H1 (cell line): Measurements from ENCODE around the gene SLC1A4. TPM values are rescaled to one million over a fixed set of nuclear protein-coding genes. Genes with fewer than 3 reads are reported as not detected.

ENCODE experiments used
- CTCF ChIA-PET: fragments of 300-600 bp; sonication (Branson Sonifier 250); formaldehyde crosslinking; loops from one replicate; lab custom pipeline; 2021; ENCODE audit not compliant: partially characterized antibody; lab: Charles Lee
- POLR2A ChIA-PET: fragments of 300-600 bp; sonication (Branson Sonifier 250); formaldehyde crosslinking; loops from one replicate; lab custom pipeline; 2021; ENCODE audit warnings: inconsistent platforms; ENCODE audit not compliant: partially characterized antibody; lab: Charles Lee
- DNase-seq, 2 experiments: peaks; one replicate each; pipeline versions ENCODE4 v3.0.0 to v3.0.0-alpha.2; 2010 to 2022; ENCODE audit warnings: low spot score in 2 of 2, low read depth in 1 of 2, mixed read lengths in 1 of 2
- FAIRE-seq: peaks from 2 replicates; lab custom pipeline; 2011; peaks lifted over from hg19 to GRCh38; lab: Jason Lieb, UNC
- H2AFZ ChIP-seq: 2 replicates; pipeline ENCODE4 v1.8.1; 2012; ENCODE audit warnings: low read length, inconsistent platforms
- H2AK5ac ChIP-seq: 2 replicates; pipeline ENCODE4 v1.6.1; 2013; ENCODE audit warnings: low read depth, low read length
- H2BK120ac ChIP-seq: replicated peaks from 2 replicates; pipeline ENCODE3; 2013; ENCODE audit warnings: low read depth, low read length, inconsistent platforms
- H2BK12ac ChIP-seq: 2 replicates; pipeline ENCODE4 v1.6.1; 2013; ENCODE audit warnings: low read depth, low read length
- H2BK15ac ChIP-seq: 2 replicates; pipeline ENCODE4 v1.6.1; 2013; ENCODE audit warnings: low read length
- H2BK20ac ChIP-seq: 2 replicates; pipeline ENCODE4 v1.6.1; 2013; ENCODE audit warnings: low read length
- H2BK5ac ChIP-seq: 2 replicates; pipeline ENCODE4 v1.6.1; 2013; ENCODE audit warnings: low read depth, low read length
- H3K14ac ChIP-seq: 2 replicates; pipeline ENCODE4 v1.6.1; 2013; ENCODE audit warnings: inconsistent platforms; ENCODE audit not compliant: insufficient read length
- H3K18ac ChIP-seq: 2 replicates; pipeline ENCODE4 v1.6.1; 2013; ENCODE audit warnings: low read length; ENCODE audit errors: extremely low read depth
- H3K23ac ChIP-seq: 2 replicates; pipeline ENCODE4 v1.6.1; 2013; ENCODE audit warnings: inconsistent platforms; ENCODE audit not compliant: insufficient read length
- H3K23me2 ChIP-seq: 2 replicates; pipeline ENCODE4 v1.6.1; 2013; ENCODE audit warnings: low read depth, low read length
- H3K27ac ChIP-seq: 2 replicates; pipeline ENCODE4 v1.6.1; 2011; ENCODE audit warnings: low read depth, low read length, inconsistent platforms
- H3K27me3 ChIP-seq, 4 experiments: replicated peaks in 1 of 4; 1 replicate in 1 of 4; 2 replicates in 3 of 4; pipeline versions ENCODE4 v1.6.1 to v1.8.1; 2011 to 2013; ENCODE audit warnings: low read length in 3 of 4, mild to moderate bottlenecking in 3 of 4, inconsistent platforms in 2 of 4, mixed read lengths in 2 of 4, moderate library complexity in 1 of 4; ENCODE audit not compliant: control insufficient read depth in 3 of 4, insufficient read depth in 3 of 4; ENCODE audit errors: extremely low read depth in 1 of 4
- H3K36me3 ChIP-seq, 4 experiments: 2 replicates each; pipeline versions ENCODE4 v1.6.1 to v1.8.1; 2011 to 2013; ENCODE audit warnings: mild to moderate bottlenecking in 4 of 4, low read length in 3 of 4, moderate library complexity in 2 of 4, control low read depth in 1 of 4, inconsistent platforms in 1 of 4; ENCODE audit not compliant: insufficient read depth in 4 of 4, control insufficient read depth in 2 of 4
- H3K4ac ChIP-seq: replicated peaks from 2 replicates; pipeline ENCODE3; 2013; ENCODE audit warnings: low read length, low read depth, mixed read lengths, inconsistent platforms; ENCODE audit not compliant: insufficient read length
- H3K4me1 ChIP-seq, 4 experiments: replicated peaks in 1 of 4; 1 replicate in 1 of 4; 2 replicates in 3 of 4; pipeline versions ENCODE4 v1.6.1 to v1.8.1; 2011 to 2013; ENCODE audit warnings: low read length in 3 of 4, inconsistent platforms in 2 of 4, mixed read lengths in 1 of 4; ENCODE audit not compliant: insufficient read depth in 4 of 4, control insufficient read depth in 3 of 4
- H3K4me2 ChIP-seq, 2 experiments: 2 replicates each; pipeline versions ENCODE4 v1.6.1 to v1.8.1; 2011 to 2013; ENCODE audit warnings: low read depth in 2 of 2, low read length in 2 of 2, control low read depth in 1 of 2, inconsistent platforms in 1 of 2, mild to moderate bottlenecking in 1 of 2; ENCODE audit not compliant: insufficient read depth in 1 of 2
- H3K4me3 ChIP-seq, 4 experiments: fragments of 200-600, 300-600 bp in 1 of 4; sonication (generic), shearing (Covaris generic), sonication (Bioruptor Twin) in 1 of 4; 2 replicates each; pipeline versions ENCODE4 v1.5.1 to v1.8.1; 2011 to 2016; ENCODE audit warnings: low read length in 4 of 4, low read depth in 3 of 4, control low read depth in 2 of 4, inconsistent platforms in 2 of 4, mild to moderate bottlenecking in 2 of 4, mixed read lengths in 1 of 4, moderate library complexity in 1 of 4; ENCODE audit not compliant: insufficient read depth in 2 of 4; ENCODE audit errors: extremely low read depth in 1 of 4
- H3K56ac ChIP-seq: replicated peaks from 2 replicates; pipeline ENCODE3; 2013; ENCODE audit warnings: low read depth, mild to moderate bottlenecking, mixed read lengths, low read length, inconsistent platforms; ENCODE audit not compliant: insufficient read length
- H3K79me1 ChIP-seq: 2 replicates; pipeline ENCODE4 v1.6.1; 2013; ENCODE audit warnings: low read depth, low read length, control low read depth
- H3K79me2 ChIP-seq, 2 experiments: 2 replicates each; pipeline versions ENCODE4 v1.6.1 to v1.8.1; 2012 to 2013; ENCODE audit warnings: low read length in 2 of 2, mild to moderate bottlenecking in 2 of 2, inconsistent platforms in 1 of 2; ENCODE audit not compliant: insufficient read depth in 2 of 2, control insufficient read depth in 1 of 2
- H3K9ac ChIP-seq, 4 experiments: replicated peaks in 1 of 4; 1 replicate in 1 of 4; 2 replicates in 3 of 4; pipeline versions ENCODE4 v1.6.1 to v1.8.1; 2011 to 2013; ENCODE audit warnings: low read depth in 3 of 4, low read length in 3 of 4, control low read depth in 2 of 4, mild to moderate bottlenecking in 2 of 4, moderate library complexity in 2 of 4, inconsistent platforms in 1 of 4; ENCODE audit errors: extremely low read depth in 1 of 4
- H3K9me3 ChIP-seq, 2 experiments: 2 replicates each; pipeline versions ENCODE4 v1.6.1 to v1.8.1; 2012 to 2013; ENCODE audit warnings: mild to moderate bottlenecking in 2 of 2, moderate library complexity in 2 of 2, control low read depth in 1 of 2, inconsistent platforms in 1 of 2, low read depth in 1 of 2, low read length in 1 of 2, mixed read lengths in 1 of 2; ENCODE audit not compliant: insufficient read depth in 2 of 2
- H4K20me1 ChIP-seq, 2 experiments: replicated peaks in 1 of 2; 2 replicates each; pipeline versions ENCODE3 to v1.8.1; 2011 to 2013; ENCODE audit warnings: inconsistent platforms in 2 of 2, low read length in 2 of 2, mild to moderate bottlenecking in 1 of 2; ENCODE audit not compliant: insufficient read depth in 2 of 2, control insufficient read depth in 1 of 2
- H4K5ac ChIP-seq: 2 replicates; pipeline ENCODE4 v1.6.1; 2013; ENCODE audit warnings: low read length, low read depth, mixed read lengths, inconsistent platforms; ENCODE audit not compliant: insufficient read length
- H4K8ac ChIP-seq: 2 replicates; pipeline ENCODE4 v1.8.0; 2013; ENCODE audit warnings: mild to moderate bottlenecking, moderate library complexity, low read length, inconsistent platforms; ENCODE audit not compliant: insufficient read depth; ENCODE audit errors: extremely low read depth
- H4K91ac ChIP-seq: replicated peaks from 2 replicates; pipeline ENCODE3; 2013; ENCODE audit warnings: low read length, mixed read lengths, inconsistent platforms; ENCODE audit not compliant: insufficient read length
- FOSL1 ChIP-seq: IDR thresholded peaks from 2 replicates; pipeline ENCODE4 v1.6.1; 2011; ENCODE audit warnings: mild to moderate bottlenecking, low read depth, low read length, moderate library complexity; ENCODE audit not compliant: insufficient read depth
- HDAC6 ChIP-seq: IDR thresholded peaks from one replicate; pipeline ENCODE4 v1.7.1; 2012; ENCODE audit warnings: low read depth, mild to moderate bottlenecking, inconsistent platforms, low read length, moderate library complexity
- MAFK ChIP-seq: IDR thresholded peaks from 2 replicates; pipeline ENCODE4 v1.6.1; 2012; ENCODE audit warnings: low read depth, mild to moderate bottlenecking, improper control_type of control experiment, low read length
- SP1 ChIP-seq: IDR thresholded peaks from 2 replicates; pipeline ENCODE4 v1.6.1; 2011; ENCODE audit warnings: low read depth, low read length
- WGBS, 2 experiments: shearing (Covaris generic) in 1 of 2; methylation state at CpG; one replicate each; pipeline versions ENCODE4 v1.1.6 to v1.1.7; 2013 to 2015; ENCODE audit warnings: low lambda C conversion rate in 2 of 2, mixed read lengths in 2 of 2, inconsistent platforms in 1 of 2, low coverage in 1 of 2, missing lambda C conversion rate in 1 of 2; ENCODE audit not compliant: insufficient replicate concordance in 2 of 2, insufficient coverage in 1 of 2, insufficient read length in 1 of 2; ENCODE audit errors: extremely low coverage in 1 of 2, missing lambda C conversion rate in 1 of 2; 5-methylcytosine and 5-hydroxymethylcytosine counted together
- polyA plus RNA-seq, 7 experiments: library from polyadenylated mRNA; depleted of rRNA in 3 of 7; stranded (reverse) in 5 of 7; unstranded in 2 of 7; fragments of >200 nt in 5 of 7; fragments of 200-250 nt in 2 of 7; gene quantifications; 1 replicate in 5 of 7; 2 replicates in 1 of 7; 4 replicates in 1 of 7; pipeline versions ENCODE4 v1.2.1 to v1.2.3, GENCODE V29; 2011 to 2013; ENCODE audit warnings: missing spikeins in 2 of 7, mixed read lengths in 2 of 7
- total RNA-seq: library from RNA; stranded (reverse); fragmentation: NEBNext Ultra II Directional; extraction: Animal tissue kit (Norgen Biotek cat#: 25700); gene quantifications from 2 replicates; pipeline ENCODE4 v1.2.1, GENCODE V29; 2021

The SLC1A4 gene
- total and polyA plus RNA-seq, 2 of the 8 experiments (the other 6 are each of a cell fraction or from before 2014, with no cell fraction given): 0.44 to 0.86 TPM

- Histone ChIP-seq H2BK120ac (no peak overlapping the region), H3K4me2 (no peak overlapping the region), H4K20me1 (no peaks in the 10 kb centered on the region), H3K14ac (no peak overlapping the region), H3K23me2 (peaks cover 9% of the 10 kb centered on the region), H2AFZ (no peak overlapping the region), H3K4me3 (no peak overlapping the region), H2BK15ac (no peak overlapping the region), H3K36me3 (no peaks in the 10 kb centered on the region; a peak in 2 of 8 replicates), H3K23ac (no peak overlapping the region), H3K79me2 (peaks cover 4 to 15% of the 10 kb centered on the region in 2 experiments; a peak in 3 of 4 replicates), H3K79me1 (peaks cover 8% of the 10 kb centered on the region; the same call in 1 of the 2 replicates), H3K56ac (no peak overlapping the region), H3K9me3 (peaks cover 2 to 4% of the 10 kb centered on the region in 2 experiments), H4K91ac (no peak overlapping the region), H4K5ac (no peak overlapping the region), H3K18ac (no peak overlapping the region), H3K27ac (no peak overlapping the region), H4K8ac (no peak overlapping the region), H2AK5ac (0 out of 2 replicates have a peak overlapping the region, but pooled peaks have one; percentile 6), H3K4ac (no peak overlapping the region), H3K9ac (no peak overlapping the region), H2BK5ac (no peak overlapping the region), H3K27me3 (peaks cover 0 to 3% (median 1%) of the 10 kb centered on the region in 4 experiments; a peak in 1 of 7 replicates), H2BK20ac (no peak overlapping the region), H3K4me1 (peaks cover 0 to 10% (median 3%) of the 10 kb centered on the region in 4 experiments; a peak in 4 of 7 replicates), H2BK12ac (0 out of 2 replicates have a peak overlapping the region, but pooled peaks have one; percentile 12)
- 62% methylated on average over 1 of the region's 1 CpG; no CpG with 5 or more reads in 1 of the 2 experiments for WGBS, 2 experiments
- FAIRE-seq (no peak), DNase-seq (no peak)
- ChIA-PET CTCF (no interaction called here), POLR2A (interaction anchor here (2.3 to 8.1 kb wide), 2 partner anchors 7 to 16 kb away, joined by 4 to 84 read pairs; no protein-coding TSS in a partner anchor)
- no peak for TF ChIP-seq HDAC6
- no peak for TF ChIP-seq SP1
- no peak for TF ChIP-seq MAFK
- no peak for TF ChIP-seq FOSL1
These were observed 64.0 kb downstream of the SLC1A4 start for GRCh38 chr2:65053199-65053598.
